CD14-positive monocyte (primary cell): ENCODE measurements around the gene NOM1. TPM values are rescaled to one million over a fixed set of nuclear protein-coding genes. Genes with fewer than 3 reads are reported as not detected.

Source experiments
- DNase-seq, 3 donors: peaks; one replicate each; pipeline ENCODE4 v3.0.0-alpha.2; 2011 to 2022
- H2AFZ ChIP-seq: 2 replicates; pipeline ENCODE4 v1.6.0; 2012; ENCODE audit warnings: mild to moderate bottlenecking, low read depth, low read length, inconsistent platforms; ENCODE audit not compliant: insufficient read depth, poor library complexity, severe bottlenecking
- H3K27ac ChIP-seq, 2 donors: 1 replicate in 1 of 2; 2 replicates in 1 of 2; pipeline ENCODE4 v1.5.1; 2012 to 2013; ENCODE audit warnings: low read length in 2 of 2, control low read depth in 1 of 2, inconsistent platforms in 1 of 2, low read depth in 1 of 2, mild to moderate bottlenecking in 1 of 2
- H3K27me3 ChIP-seq, 2 donors: one replicate each; pipeline versions ENCODE4 v1.6.0 to v1.6.1; 2011 to 2013; ENCODE audit warnings: low read length in 2 of 2; ENCODE audit not compliant: control insufficient read depth in 2 of 2, insufficient read depth in 2 of 2
- H3K36me3 ChIP-seq, 2 donors: replicated peaks in 1 of 2; 1 replicate in 1 of 2; 2 replicates in 1 of 2; pipeline versions ENCODE4 v1.5.1 to v1.6.1; 2012 to 2013; ENCODE audit warnings: low read length in 2 of 2, control low read depth in 1 of 2, inconsistent platforms in 1 of 2, mild to moderate bottlenecking in 1 of 2; ENCODE audit not compliant: insufficient read depth in 2 of 2, control insufficient read depth in 1 of 2
- H3K4me1 ChIP-seq, 2 donors: 1 replicate in 1 of 2; 2 replicates in 1 of 2; pipeline versions ENCODE4 v1.5.1 to v1.6.1; 2012 to 2013; ENCODE audit warnings: low read length in 2 of 2, control low read depth in 1 of 2, inconsistent platforms in 1 of 2, mild to moderate bottlenecking in 1 of 2, moderate library complexity in 1 of 2; ENCODE audit not compliant: insufficient read depth in 2 of 2, control insufficient read depth in 1 of 2
- H3K4me2 ChIP-seq: replicated peaks from 2 replicates; pipeline ENCODE3; 2012; ENCODE audit warnings: low read length, moderate library complexity, mild to moderate bottlenecking; ENCODE audit not compliant: poor library complexity, severe bottlenecking; ENCODE audit errors: extremely low read depth
- H3K4me3 ChIP-seq, 3 experiments: fragments of 200-600 bp in 1 of 3; sonication (generic) in 1 of 3; replicated peaks in 1 of 3; 1 replicate in 2 of 3; 2 replicates in 1 of 3; pipeline ENCODE4 v1.5.1; 2011 to 2013; ENCODE audit warnings: low read length in 3 of 3, mild to moderate bottlenecking in 3 of 3, control low read depth in 2 of 3, low read depth in 2 of 3, inconsistent platforms in 1 of 3, moderate library complexity in 1 of 3
- H3K79me2 ChIP-seq: 2 replicates; pipeline ENCODE4 v1.6.0; 2012; ENCODE audit warnings: mild to moderate bottlenecking, control low read depth, inconsistent platforms, low read length, moderate library complexity; ENCODE audit not compliant: insufficient read depth
- H3K9ac ChIP-seq: 2 replicates; pipeline ENCODE4 v1.6.0; 2017; ENCODE audit warnings: low read length, mild to moderate bottlenecking; ENCODE audit not compliant: insufficient read depth, poor library complexity, severe bottlenecking
- H3K9me3 ChIP-seq, 2 donors: replicated peaks in 1 of 2; 1 replicate in 1 of 2; 2 replicates in 1 of 2; pipeline versions ENCODE4 v1.5.1 to v1.6.1; 2012 to 2013; ENCODE audit warnings: low read length in 2 of 2, control low read depth in 1 of 2; ENCODE audit not compliant: control insufficient read depth in 1 of 2, insufficient read depth in 1 of 2
- H4K20me1 ChIP-seq: 2 replicates; pipeline ENCODE4 v1.6.0; 2012; ENCODE audit warnings: mild to moderate bottlenecking, low read length, control low read depth, moderate library complexity; ENCODE audit not compliant: insufficient read depth
- H3K27ac Mint-ChIP-seq, 7 donors: one replicate each; pipeline ENCODE4 v1.8.0; 2020; ENCODE audit warnings: mild to moderate bottlenecking in 7 of 7, mixed read lengths in 7 of 7, moderate library complexity in 6 of 7, inconsistent platforms in 2 of 7
- H3K27me3 Mint-ChIP-seq, 3 donors: one replicate each; pipeline ENCODE4 v1.8.0; 2021 to 2022; ENCODE audit warnings: low read depth in 3 of 3, mild to moderate bottlenecking in 3 of 3, mixed read lengths in 3 of 3, moderate library complexity in 3 of 3, inconsistent platforms in 1 of 3
- H3K36me3 Mint-ChIP-seq, 2 donors: one replicate each; pipeline ENCODE4 v1.8.0; 2020; ENCODE audit warnings: mixed read lengths in 2 of 2, inconsistent platforms in 1 of 2, mild to moderate bottlenecking in 1 of 2
- H3K4me1 Mint-ChIP-seq: one replicate; pipeline ENCODE4 v1.8.0; 2020; ENCODE audit warnings: mild to moderate bottlenecking, mixed read lengths
- H3K4me3 Mint-ChIP-seq, 2 donors: one replicate each; pipeline ENCODE4 v1.8.0; 2020; ENCODE audit warnings: mild to moderate bottlenecking in 2 of 2, mixed read lengths in 2 of 2, moderate library complexity in 1 of 2
- H3K9me3 Mint-ChIP-seq, 7 donors: one replicate each; pipeline ENCODE4 v1.8.0; 2020 to 2022; ENCODE audit warnings: mixed read lengths in 7 of 7, mild to moderate bottlenecking in 6 of 7, moderate library complexity in 6 of 7, inconsistent platforms in 2 of 7
- CTCF ChIP-seq: fragments of 200-600 bp; IDR thresholded peaks from one replicate; pipeline ENCODE4 v1.8.0; 2022; ENCODE audit warnings: antibody characterized with exemption, mild to moderate bottlenecking
- WGBS: methylation state at CpG from one replicate; pipeline ENCODE4 v1.1.5; 2013; ENCODE audit warnings: missing lambda C conversion rate; ENCODE audit not compliant: insufficient coverage; 5-methylcytosine and 5-hydroxymethylcytosine counted together
- intact Hi-C, 2 donors: fragments of 100-400 bp; cut with micrococcal nuclease; formaldehyde crosslinking; loops; one replicate each; pipeline versions ENCODE4 v1.15.0 to v1.15.1; 2023
- polyA plus RNA-seq, 3 donors: library from polyadenylated mRNA; depleted of rRNA in 1 of 3; unstranded in 2 of 3; stranded (reverse) in 1 of 3; fragments of 300-500 nt in 2 of 3; fragments of >200 nt in 1 of 3; fragmentation: Illumina TruSeq in 2 of 3; gene quantifications; 1 replicate in 2 of 3; 2 replicates in 1 of 3; pipeline ENCODE4 v1.2.3, GENCODE V29; 2012 to 2021

Gene NOM1
- polyA plus RNA-seq, 3 donors = 0.89 to 11.5 (median 1.9) TPM

GRCh38 chr7:156999958-157000726, 50.6 kb downstream of the NOM1 start:
- H3K9ac ChIP-seq = peak overlapping the region; percentile 36
- DNase-seq = no peak
- Mint-ChIP-seq H3K4me1 (peaks cover 16% of the 10 kb centered on the region), H3K36me3 (peaks cover 0 to 8% of the 10 kb centered on the region in 2 donors), H3K4me3 (peak overlapping the region; percentile 74 to 89), H3K9me3 (peaks cover 0 to 30% (median 8%) of the 10 kb centered on the region in 7 donors), H3K27ac (no peak overlapping the region), H3K27me3 (peaks cover 88 to 96% (median 91%) of the 10 kb centered on the region in 3 donors)
- intact Hi-C loops = no loop called here
- peaks cover 0 to 3% of the 10 kb centered on the region in 2 donors for H3K4me1 ChIP-seq
- peak overlapping the region; percentile 73 for H3K4me2 ChIP-seq
- H3K36me3 ChIP-seq = no peaks in the 10 kb centered on the region
- peaks cover 78 to 88% of the 10 kb centered on the region in 2 donors for H3K27me3 ChIP-seq
- no peak overlapping the region for H2AFZ ChIP-seq
- H3K79me2 ChIP-seq = no peaks in the 10 kb centered on the region
- H3K9me3 ChIP-seq = peaks cover 0 to 17% of the 10 kb centered on the region in 2 donors
- H3K4me3 ChIP-seq = peak overlapping the region; percentile 1 to 61 (median 20)
- H3K27ac ChIP-seq = no peak overlapping the region
- no peaks in the 10 kb centered on the region for H4K20me1 ChIP-seq
- 1% methylated on average over 32 of the region's 75 CpGs for WGBS
- no peak for TF ChIP-seq CTCF

GRCh38 chr7:157000741-157001653, 51.5 kb downstream of the NOM1 start:
- 19% methylated on average over 6 of the region's 25 CpGs for WGBS
- intact Hi-C loops = no loop called here
- Mint-ChIP-seq H3K4me1 (peaks cover 16% of the 10 kb centered on the region), H3K27ac (no peak overlapping the region), H3K36me3 (peaks cover 0 to 8% of the 10 kb centered on the region in 2 donors), H3K4me3 (peak overlapping the region; percentile 13 to 88), H3K27me3 (peaks cover 88 to 96% (median 91%) of the 10 kb centered on the region in 3 donors), H3K9me3 (peaks cover 0 to 31% (median 8%) of the 10 kb centered on the region in 7 donors)
- Histone ChIP-seq H4K20me1 (no peaks in the 10 kb centered on the region), H3K79me2 (no peaks in the 10 kb centered on the region), H3K9ac (no peak overlapping the region), H3K4me2 (no peak overlapping the region), H3K27ac (no peak overlapping the region), H3K27me3 (peaks cover 83 to 93% of the 10 kb centered on the region in 2 donors), H3K4me1 (peaks cover 0 to 3% of the 10 kb centered on the region in 2 donors), H3K4me3 (peak overlapping the region in 1 of 3 experiments; percentile 5), H3K9me3 (peaks cover 0 to 20% of the 10 kb centered on the region in 2 donors), H2AFZ (no peak overlapping the region), H3K36me3 (no peaks in the 10 kb centered on the region)
- TF ChIP-seq CTCF = no peak
- DNase-seq = no peak
